ENCODE results near the gene CD22. TPM values are rescaled to one million over a fixed set of nuclear protein-coding genes. Genes with fewer than 3 reads are reported as not detected.

CD22 gene
- total and polyA plus RNA-seq, 2 of the 8 experiments (the other 6 are each of a cell fraction or from before 2014, with no cell fraction given): 0.06 to 0.60 TPM

- TF ChIP-seq SP4 (IDR thresholded peaks at IDR 0.05; ENCODE audit: low read length) (no peak), CHD2 (IDR thresholded peaks at IDR 0.05; ENCODE audit: low read length) (no peak), USF2 (IDR thresholded peaks at IDR 0.05; ENCODE audit: low read length) (no peak), HDAC2 (IDR thresholded peaks at IDR 0.05; ENCODE audit: borderline replicate concordance in 1 of 2, low read depth in 2 of 2, low read length in 2 of 2) (no peak), SIX5 (IDR thresholded peaks at IDR 0.05; ENCODE audit: low read depth, low read length) (no peak), SRF (IDR thresholded peaks at IDR 0.05; ENCODE audit: low read depth, low read length) (no peak)
These were observed 44.6 kb upstream of the CD22 start (continued) for GRCh38 chr19:35284153-35285094.

All from H1 (cell line).